ENCODE data around the gene PIWIL1.

- TF ChIP-seq EZH2 (IDR thresholded peaks at IDR 0.05; ENCODE audit: borderline replicate concordance, low read depth, low read length, severe bottlenecking) (no peak), MAX (IDR thresholded peaks at IDR 0.05; ENCODE audit: insufficient read depth, insufficient read length) (no peak), CTCF (IDR thresholded peaks at IDR 0.05; ENCODE audit: extremely low read depth in 1 of 2, insufficient read depth in 1 of 2, low read depth in 1 of 2, low read length in 2 of 2) (no peak), POLR2A (IDR thresholded peaks at IDR 0.05; ENCODE audit: low read depth, low read length) (no peak), JUN (IDR thresholded peaks at IDR 0.05; ENCODE audit: borderline replicate concordance, insufficient read depth, insufficient read length, low read depth) (no peak), MYC (IDR thresholded peaks at IDR 0.05; ENCODE audit: low read depth, low read length) (no peak), FOS (IDR thresholded peaks at IDR 0.05; ENCODE audit: borderline replicate concordance, insufficient read depth, low read length) (no peak), POLR2AphosphoS5 (IDR thresholded peaks at IDR 0.05; ENCODE audit: insufficient read depth, low read depth, low read length) (no peak), GATA2 (IDR thresholded peaks at IDR 0.05; ENCODE audit: insufficient read depth, insufficient read length, low read depth, low read length) (no peak)
These were observed 46.5 kb downstream of the PIWIL1 start for GRCh38 chr12:130384234-130384633.

Measured in endothelial cell of umbilical vein (primary cell).